ENCODE measurements around the gene USP8. TPM values are rescaled to one million over a fixed set of nuclear protein-coding genes. Genes with fewer than 3 reads are reported as not detected.

The USP8 gene
- total RNA-seq, 4 donors from 2014 or later, result 32.8 to 62.7 (median 39.0) TPM

GRCh38 chr15:50431204-50431603, 7.0 kb downstream of the USP8 start:
- H3K4me1 ChIP-seq, result peaks cover 20% of the 10 kb centered on the region
- no peak for DNase-seq (ENCODE audit: low spot score in 2 of 2)
- peaks cover 13% of the 10 kb centered on the region for H3K36me3 ChIP-seq
- H3K27me3 ChIP-seq, result no peaks in the 10 kb centered on the region
- no peak overlapping the region for H3K27ac ChIP-seq
- H3K4me3 ChIP-seq, result no peak overlapping the region
- WGBS, result 71% methylated on average over 1 of the region's 1 CpG
- H3K9me3 ChIP-seq, result no peaks in the 10 kb centered on the region
- TF ChIP-seq EP300 (IDR thresholded peaks at IDR 0.05) (no peak), CTCF (IDR thresholded peaks at IDR 0.05) (no peak), POLR2AphosphoS5 (IDR thresholded peaks at IDR 0.05) (no peak), POLR2A (IDR thresholded peaks at IDR 0.05) (no peak)

GRCh38 chr15:50432230-50432629, 8.0 kb downstream of the USP8 start:
- Histone ChIP-seq H3K4me1 (peaks cover 16% of the 10 kb centered on the region), H3K4me3 (no peak overlapping the region), H3K27me3 (no peaks in the 10 kb centered on the region), H3K9me3 (no peaks in the 10 kb centered on the region), H3K27ac (no peak overlapping the region), H3K36me3 (peaks cover 17% of the 10 kb centered on the region)
- no peak for TF ChIP-seq CTCF (IDR thresholded peaks at IDR 0.05)
- no peak for TF ChIP-seq POLR2A (IDR thresholded peaks at IDR 0.05)
- TF ChIP-seq POLR2AphosphoS5 (IDR thresholded peaks at IDR 0.05), result no peak
- TF ChIP-seq EP300 (IDR thresholded peaks at IDR 0.05), result no peak
- no peak for DNase-seq (ENCODE audit: low spot score in 2 of 2)
- WGBS, result 95% methylated on average over 2 of the region's 2 CpGs

GRCh38 chr15:50435772-50436171, 11.6 kb downstream of the USP8 start:
- Histone ChIP-seq H3K4me3 (no peak overlapping the region), H3K4me1 (no peaks in the 10 kb centered on the region), H3K27ac (no peak overlapping the region), H3K27me3 (no peaks in the 10 kb centered on the region), H3K36me3 (peaks cover 33% of the 10 kb centered on the region), H3K9me3 (no peaks in the 10 kb centered on the region)
- no peak for DNase-seq (ENCODE audit: low spot score in 2 of 2)
- TF ChIP-seq EP300 (IDR thresholded peaks at IDR 0.05), result no peak
- TF ChIP-seq POLR2AphosphoS5 (IDR thresholded peaks at IDR 0.05), result no peak
- no peak for TF ChIP-seq POLR2A (IDR thresholded peaks at IDR 0.05)
- TF ChIP-seq CTCF (IDR thresholded peaks at IDR 0.05), result no peak
- 81% methylated on average over 2 of the region's 2 CpGs for WGBS

DNA sequence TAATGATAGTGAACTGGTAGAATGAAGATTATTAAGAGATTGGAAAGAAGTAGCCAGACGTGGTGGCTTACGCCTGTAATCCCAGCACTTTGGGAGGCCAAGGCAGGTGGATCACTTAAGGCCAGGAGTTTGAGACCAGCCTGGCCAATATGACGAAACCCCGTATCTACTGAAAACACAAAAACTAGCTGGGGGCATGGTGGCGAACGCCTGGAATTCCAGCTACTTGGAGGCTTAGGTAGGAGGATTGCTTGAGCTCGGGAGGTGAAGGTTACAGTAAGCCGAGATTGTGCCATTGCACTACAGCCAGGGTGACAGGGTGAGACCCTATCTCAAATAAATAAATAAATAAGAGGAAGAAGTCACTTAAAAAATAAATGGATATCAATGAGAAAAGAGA, 14.0 kb downstream of the USP8 start:
- Histone ChIP-seq H3K27me3 (no peaks in the 10 kb centered on the region), H3K4me1 (no peaks in the 10 kb centered on the region), H3K4me3 (no peak overlapping the region), H3K27ac (no peak overlapping the region), H3K36me3 (peaks cover 53% of the 10 kb centered on the region), H3K9me3 (no peaks in the 10 kb centered on the region)
- 96% methylated on average over 8 of the region's 8 CpGs for WGBS
- no peak for DNase-seq (ENCODE audit: low spot score in 2 of 2)
- TF ChIP-seq EP300 (IDR thresholded peaks at IDR 0.05), result no peak
- TF ChIP-seq CTCF (IDR thresholded peaks at IDR 0.05), result no peak
- TF ChIP-seq POLR2A (IDR thresholded peaks at IDR 0.05), result no peak
- no peak for TF ChIP-seq POLR2AphosphoS5 (IDR thresholded peaks at IDR 0.05)

DNA sequence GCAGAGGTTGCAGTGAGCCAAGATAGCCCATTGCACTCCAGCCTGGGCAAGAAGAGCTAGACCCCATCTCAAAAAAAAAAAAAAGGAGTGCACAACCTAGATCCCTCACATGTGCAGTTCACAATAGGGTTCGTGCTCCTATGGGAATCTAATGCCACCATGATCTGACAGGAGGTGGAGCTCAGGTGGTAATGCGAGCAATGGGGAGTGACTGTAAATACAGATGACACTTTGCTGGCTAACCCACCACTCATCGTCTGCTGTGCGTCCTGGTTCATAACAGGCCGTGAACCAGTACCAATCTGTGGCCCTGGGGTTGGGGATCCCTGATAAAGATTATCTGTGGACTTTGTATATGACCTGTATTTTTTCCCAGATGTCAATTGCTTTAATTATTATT, 16.7 kb downstream of the USP8 start:
- no peak for TF ChIP-seq POLR2A (IDR thresholded peaks at IDR 0.05)
- TF ChIP-seq CTCF (IDR thresholded peaks at IDR 0.05), result no peak
- no peak for TF ChIP-seq POLR2AphosphoS5 (IDR thresholded peaks at IDR 0.05)
- TF ChIP-seq EP300 (IDR thresholded peaks at IDR 0.05), result no peak
- Histone ChIP-seq H3K4me3 (no peak overlapping the region), H3K36me3 (peaks cover 57% of the 10 kb centered on the region), H3K4me1 (no peaks in the 10 kb centered on the region), H3K9me3 (no peaks in the 10 kb centered on the region), H3K27me3 (no peaks in the 10 kb centered on the region), H3K27ac (no peak overlapping the region)
- DNase-seq (ENCODE audit: low spot score in 2 of 2), result no peak
- 91% methylated on average over 5 of the region's 5 CpGs for WGBS
